Breast epithelium (tissue), 3 donors: ENCODE results near the gene PCMT1.

Experiments used
- POLR2A ChIP-seq: fragments of 450-650 bp; IDR thresholded peaks from one replicate; pipeline ENCODE4 v1.6.1; 2016; ENCODE audit warnings: antibody characterized with exemption, mild to moderate bottlenecking, moderate library complexity
- POLR2AphosphoS5 ChIP-seq, 3 donors: sonication (generic); formaldehyde crosslinking; IDR thresholded peaks; one replicate each; pipeline ENCODE4 v1.6.1; 2017; ENCODE audit warnings: antibody characterized with exemption in 3 of 3
- TF ChIP-seq, protein P1 (sequence below), 3 donors: fragments of 450-650 bp; IDR thresholded peaks; one replicate each; pipeline ENCODE4 v1.5.1; 2016 to 2017; ENCODE audit warnings: antibody characterized with exemption in 3 of 3, mild to moderate bottlenecking in 3 of 3, moderate library complexity in 3 of 3

DNA sequence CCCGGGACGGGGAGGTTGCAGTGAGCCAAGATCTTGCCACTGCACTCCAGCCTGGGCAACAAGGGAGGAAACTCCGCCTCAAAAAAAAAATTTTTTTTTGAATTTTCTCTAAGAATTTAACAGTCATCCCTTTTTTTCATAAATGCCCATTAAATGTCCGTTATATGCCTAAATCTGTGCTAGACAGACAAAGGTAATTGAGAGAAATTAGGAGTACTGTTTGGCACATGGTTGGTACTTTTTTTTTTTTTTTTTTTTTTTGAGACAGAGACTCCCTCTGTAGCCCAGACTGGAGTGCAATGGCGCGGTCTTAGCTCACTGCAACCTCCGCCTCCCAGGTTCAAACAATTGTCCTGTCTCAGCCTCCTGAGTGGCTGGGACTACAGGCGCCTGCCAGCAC is 1.7 kb downstream of the PCMT1 start:
- no peak for TF ChIP-seq POLR2A
- TF ChIP-seq, protein P1, sequence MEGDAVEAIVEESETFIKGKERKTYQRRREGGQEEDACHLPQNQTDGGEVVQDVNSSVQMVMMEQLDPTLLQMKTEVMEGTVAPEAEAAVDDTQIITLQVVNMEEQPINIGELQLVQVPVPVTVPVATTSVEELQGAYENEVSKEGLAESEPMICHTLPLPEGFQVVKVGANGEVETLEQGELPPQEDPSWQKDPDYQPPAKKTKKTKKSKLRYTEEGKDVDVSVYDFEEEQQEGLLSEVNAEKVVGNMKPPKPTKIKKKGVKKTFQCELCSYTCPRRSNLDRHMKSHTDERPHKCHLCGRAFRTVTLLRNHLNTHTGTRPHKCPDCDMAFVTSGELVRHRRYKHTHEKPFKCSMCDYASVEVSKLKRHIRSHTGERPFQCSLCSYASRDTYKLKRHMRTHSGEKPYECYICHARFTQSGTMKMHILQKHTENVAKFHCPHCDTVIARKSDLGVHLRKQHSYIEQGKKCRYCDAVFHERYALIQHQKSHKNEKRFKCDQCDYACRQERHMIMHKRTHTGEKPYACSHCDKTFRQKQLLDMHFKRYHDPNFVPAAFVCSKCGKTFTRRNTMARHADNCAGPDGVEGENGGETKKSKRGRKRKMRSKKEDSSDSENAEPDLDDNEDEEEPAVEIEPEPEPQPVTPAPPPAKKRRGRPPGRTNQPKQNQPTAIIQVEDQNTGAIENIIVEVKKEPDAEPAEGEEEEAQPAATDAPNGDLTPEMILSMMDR (IDR thresholded peaks at IDR 0.05) = no peak
- no peak for TF ChIP-seq POLR2AphosphoS5 (IDR thresholded peaks at IDR 0.05)
